A172 (cell line): ENCODE measurements around the gene SH3PXD2A. TPM values are rescaled to one million over a fixed set of nuclear protein-coding genes. Genes with fewer than 3 reads are reported as not detected.

Experiments used
- DNase-seq: peaks from one replicate; pipeline ENCODE4 v3.0.0-alpha.2; 2015; ENCODE audit warnings: low spot score
- total RNA-seq: library from RNA; depleted of rRNA; stranded (reverse); fragments of >200 nt; shearing (Covaris generic); gene quantifications from 2 replicates; pipeline ENCODE4 v1.2.3, GENCODE V29; 2014

The SH3PXD2A gene
- total RNA-seq, 1 experiment from 2014 or later, result 1.7 TPM

DNA sequence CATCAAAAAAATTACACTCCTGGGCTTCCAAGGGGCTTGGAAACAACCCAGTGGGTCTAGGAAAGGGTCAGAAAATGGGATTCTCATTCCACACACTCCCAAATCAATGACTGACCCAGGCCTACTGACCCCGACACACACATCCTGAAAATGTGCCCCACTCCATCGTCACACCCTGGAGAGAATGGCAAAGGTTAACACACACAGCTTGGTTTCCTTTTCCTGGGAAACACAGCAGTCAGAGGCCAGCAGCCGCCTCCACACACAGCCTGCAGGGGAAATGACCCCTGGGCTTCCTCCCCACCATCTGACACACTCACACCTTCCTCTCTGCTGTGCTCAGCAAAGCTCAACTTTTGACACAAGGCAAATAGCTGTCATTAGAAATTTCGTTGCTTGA lies 42.9 kb downstream of the SH3PXD2A start:
- no peak for DNase-seq

DNA sequence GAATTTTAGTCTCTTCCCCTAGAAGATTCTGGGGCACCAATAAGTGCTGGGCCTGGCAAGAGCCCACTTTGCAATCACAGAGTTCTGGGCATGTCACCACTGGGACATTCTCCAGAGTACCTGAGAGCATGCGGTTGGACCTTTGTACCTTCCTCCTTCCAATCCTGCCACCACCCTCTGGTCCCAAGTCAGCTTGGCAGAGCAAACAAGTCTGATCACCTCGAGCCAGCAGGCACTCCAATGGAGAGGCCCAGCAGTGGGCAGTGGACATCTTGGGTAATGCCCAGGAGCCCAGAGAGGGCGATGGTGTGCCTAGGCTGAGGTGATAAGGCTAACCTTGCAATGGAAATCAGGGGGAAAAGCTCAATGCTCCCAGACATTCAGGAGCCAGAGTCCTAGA lies 43.4 kb downstream of the SH3PXD2A start:
- DNase-seq, result no peak

DNA sequence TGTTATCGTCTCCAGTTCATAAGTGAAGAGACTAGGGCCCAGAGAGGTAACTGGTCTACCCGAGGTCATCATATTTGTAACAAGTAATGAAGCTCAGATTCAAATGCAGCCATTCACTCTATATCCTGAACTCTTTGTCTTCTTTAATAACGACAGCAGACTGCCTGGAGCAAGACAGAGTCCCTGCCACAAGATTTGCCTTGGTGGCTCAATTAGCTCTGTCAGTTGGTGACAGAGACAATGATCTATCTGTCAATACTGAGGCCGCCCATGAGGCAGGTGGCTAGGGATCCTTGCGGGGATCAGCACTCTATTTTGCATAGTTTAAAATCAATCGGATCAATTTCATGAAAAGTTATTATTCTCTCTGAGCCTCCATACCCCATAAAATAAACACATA lies 43.9 kb downstream of the SH3PXD2A start:
- DNase-seq, result no peak

DNA sequence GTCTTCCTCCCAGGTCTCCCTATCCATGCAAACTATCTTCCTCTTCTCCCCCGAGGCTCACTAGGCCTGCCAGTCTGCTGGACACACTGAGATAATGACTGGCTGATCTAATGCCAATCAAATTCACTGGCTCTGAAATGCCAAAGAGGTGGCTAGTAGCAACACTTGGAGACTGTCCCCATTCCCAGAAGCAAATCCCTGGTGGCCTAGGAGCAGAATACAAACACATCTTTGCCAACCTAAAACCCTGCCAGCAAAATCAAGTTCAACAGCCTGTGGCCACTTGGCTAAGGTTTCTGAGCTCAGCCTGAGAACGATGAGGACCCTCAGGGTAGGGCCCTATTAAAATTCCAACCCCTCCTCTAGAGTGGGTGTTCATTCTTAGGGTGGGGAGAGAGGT lies 46.6 kb downstream of the SH3PXD2A start:
- DNase-seq, result no peak

DNA sequence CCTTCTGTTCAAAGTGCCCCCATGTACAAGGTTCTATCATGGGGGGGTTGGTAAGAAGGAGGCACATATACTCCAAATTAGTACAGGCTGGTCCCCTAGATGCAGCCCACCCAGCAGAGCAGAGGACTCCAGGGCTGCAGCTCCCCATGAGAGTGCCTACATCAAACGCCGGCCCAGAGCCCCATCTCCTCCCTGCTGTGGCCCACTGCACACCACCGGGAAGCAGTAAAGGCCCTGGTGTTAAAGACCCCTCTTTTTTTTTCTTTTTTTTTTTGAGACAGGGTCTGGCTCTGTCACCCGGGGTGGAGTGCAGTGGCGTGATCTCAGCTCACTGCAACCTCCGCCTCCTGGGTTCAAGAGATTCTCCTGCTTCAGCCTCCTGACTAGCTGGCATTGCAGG lies 47.4 kb downstream of the SH3PXD2A start:
- no peak for DNase-seq

DNA sequence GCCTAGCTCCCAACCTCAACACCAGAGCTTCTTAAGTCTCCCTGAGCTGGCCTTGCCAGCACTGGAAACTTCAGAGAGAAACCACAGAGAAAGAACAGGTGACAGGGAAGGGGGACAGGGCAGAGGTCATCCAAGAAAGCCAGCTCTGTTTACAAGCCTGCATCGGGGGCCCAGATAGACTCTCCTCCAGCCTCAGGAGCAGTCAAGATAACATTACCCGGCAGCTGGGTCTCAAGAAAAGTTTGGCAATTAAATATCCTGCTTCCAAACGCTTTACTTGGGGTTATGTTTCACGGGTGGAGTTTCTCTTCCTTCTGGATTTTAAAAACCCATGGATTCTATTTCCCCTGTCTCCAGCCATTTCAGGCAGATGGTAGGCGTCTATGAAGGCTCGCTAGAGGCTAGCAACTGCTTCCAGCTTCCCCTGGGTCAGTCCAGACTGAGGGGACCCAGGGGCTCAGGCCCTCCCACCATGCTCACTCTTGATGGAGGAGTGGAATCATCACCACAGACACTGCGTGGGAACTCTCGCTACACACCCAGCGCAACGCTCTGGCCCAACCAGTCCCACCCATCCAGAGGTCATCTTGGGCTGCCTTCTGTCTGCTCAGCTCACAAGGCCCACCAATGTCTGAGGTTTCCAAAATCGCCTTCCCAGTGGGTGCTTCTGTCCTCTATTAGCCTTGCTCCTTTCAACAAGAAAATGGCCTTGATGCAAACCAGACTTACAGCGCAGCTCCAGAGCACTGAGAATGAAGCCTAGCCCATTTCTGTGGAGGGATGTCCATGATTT lies 48.8 kb downstream of the SH3PXD2A start:
- DNase-seq, result no peak

DNA sequence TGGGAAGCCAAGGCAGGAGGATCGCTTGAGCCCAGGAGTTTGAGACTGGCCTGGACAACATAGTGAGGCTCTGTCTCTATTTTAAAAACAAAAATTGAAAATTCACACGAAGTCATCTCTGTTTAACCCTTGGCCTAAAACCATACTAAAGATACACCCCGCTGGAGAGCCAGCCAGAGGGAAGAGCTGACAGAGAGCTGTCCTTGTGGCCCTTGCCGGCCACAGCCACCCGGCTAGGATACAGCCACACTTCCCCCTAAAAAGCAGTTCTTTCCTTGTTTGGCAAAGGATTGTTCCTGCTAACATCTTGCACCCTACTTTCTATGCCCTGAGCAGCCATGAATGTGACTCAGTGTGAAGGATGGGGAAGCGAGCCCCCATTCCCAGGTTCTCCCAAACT lies 49.6 kb downstream of the SH3PXD2A start:
- DNase-seq, result no peak

DNA sequence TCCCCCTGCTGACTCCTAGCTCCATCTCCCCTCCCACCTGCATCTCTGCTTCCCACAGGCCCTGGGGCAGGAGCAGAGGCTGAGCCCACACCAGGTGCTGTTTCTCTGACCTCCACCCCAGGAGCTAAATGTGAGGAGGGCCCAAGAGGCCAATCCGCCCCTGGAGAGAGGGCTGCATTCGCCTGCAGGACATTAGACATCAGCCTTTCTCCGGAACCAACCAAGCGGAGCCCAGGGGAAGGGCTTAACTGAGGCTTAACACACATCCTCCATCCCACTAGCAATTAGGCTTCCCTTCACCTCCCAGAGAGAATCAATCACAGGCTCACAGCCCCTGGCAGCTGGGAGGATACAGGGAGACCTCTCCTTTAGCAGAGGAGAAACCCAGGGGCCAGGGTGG lies 50.5 kb downstream of the SH3PXD2A start:
- DNase-seq, result no peak

DNA sequence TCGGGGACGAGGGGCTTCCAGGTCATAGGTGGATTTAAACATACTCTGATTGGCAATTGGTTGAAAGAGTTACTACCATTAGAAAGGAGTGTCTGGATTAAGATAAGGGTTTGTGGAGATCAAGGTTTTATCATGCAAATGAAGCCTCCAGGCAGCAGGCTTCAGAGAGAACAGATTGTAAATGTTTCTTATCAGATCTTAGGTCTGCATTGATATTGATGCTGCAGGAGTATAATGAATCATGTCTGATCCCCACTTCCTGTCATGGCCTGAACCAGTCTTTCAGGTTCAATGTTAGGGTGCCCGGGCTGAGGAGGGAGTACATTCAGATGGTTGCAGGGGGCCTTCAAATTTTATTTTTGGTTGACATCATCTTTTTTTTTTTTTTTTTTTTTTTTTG lies 51.4 kb downstream of the SH3PXD2A start:
- no peak for DNase-seq

DNA sequence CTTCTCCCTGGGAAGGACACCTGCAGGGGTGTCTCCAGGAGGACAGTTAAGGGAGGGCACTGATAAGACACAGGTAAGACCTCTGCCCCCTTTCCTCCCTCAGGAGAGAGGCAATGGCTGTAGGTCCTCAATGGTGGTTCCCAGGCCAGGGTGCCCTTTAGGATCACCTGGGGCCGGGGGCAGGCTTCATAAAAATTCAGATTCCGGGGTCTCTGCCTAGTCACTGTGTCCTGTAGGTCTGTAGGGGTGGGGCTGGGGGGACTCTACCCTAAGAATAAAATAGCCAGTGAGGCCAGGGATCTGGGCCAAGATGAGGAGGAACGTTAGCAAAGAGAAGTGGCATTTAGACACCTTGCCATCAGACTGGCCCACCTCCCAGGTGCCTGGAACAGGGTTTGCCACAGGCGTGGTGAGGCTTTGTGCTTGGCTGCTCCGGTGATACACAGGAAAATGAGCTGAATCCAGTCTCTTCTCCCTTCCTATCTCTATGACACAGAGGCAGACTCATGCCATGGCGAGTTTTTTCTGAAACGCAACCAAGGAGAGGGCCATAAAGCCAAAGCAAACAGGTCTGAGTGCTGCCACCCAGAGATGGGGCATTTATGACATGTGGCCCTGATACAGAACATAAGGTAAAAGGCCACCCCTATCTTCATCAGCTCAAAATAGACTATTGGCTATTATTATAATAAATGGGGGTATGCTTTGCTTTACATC lies 52.6 kb downstream of the SH3PXD2A start:
- DNase-seq, result no peak

DNA sequence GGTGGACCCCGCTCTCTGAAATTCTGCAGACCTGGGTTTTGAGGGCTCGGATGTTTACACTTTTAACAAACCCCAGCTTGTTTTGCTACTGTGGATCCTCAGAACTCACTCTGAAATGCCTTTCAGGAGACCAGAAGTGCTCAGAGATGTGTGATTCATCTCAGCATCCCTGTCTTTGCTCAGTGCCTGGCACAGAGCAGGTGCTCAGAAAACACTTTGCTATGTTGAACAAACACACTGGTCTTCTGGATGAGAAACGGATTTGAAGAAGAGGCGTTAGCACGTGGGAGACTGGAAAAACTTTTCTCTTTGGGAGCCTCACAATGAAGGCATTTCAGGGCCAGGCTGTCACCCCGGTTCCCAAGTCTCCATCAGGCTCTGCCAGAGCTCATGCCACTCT lies 53.3 kb downstream of the SH3PXD2A start:
- DNase-seq, result no peak

DNA sequence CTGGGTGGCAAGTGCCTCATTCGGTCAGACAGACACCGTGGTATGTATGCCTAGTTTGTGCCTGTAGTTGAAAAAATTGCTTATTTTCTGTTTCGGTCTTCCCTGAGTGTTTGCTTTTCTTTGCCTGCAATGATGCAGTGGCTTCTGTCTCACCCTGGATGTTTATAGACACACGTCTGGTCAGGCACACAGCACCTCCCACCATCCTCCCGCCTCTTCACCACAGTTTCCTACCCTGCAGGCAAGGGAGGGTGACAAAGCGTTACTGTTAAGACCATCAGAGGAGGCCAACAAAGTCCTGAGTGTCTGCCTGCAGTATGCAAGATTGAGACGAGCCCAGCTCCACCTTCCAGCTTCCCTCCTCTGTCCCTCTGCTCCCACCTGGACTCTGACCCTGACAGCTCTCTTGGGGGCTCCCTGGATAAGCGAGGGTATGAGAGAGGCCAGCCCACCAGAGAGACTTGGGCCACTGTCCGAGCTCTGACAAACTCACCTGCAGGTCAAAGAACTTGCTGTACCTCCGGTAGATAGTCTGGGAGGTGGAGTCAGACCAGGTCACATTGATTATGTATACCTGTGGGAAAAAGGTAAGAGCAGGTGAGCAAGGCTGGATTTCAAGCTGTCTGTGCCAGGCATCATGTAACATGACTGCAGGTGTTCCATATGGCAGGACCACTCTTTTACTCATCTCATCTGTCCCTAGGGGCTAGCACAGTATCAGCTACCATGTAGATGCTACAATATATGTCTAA lies 54.4 kb downstream of the SH3PXD2A start:
- DNase-seq, result no peak

DNA sequence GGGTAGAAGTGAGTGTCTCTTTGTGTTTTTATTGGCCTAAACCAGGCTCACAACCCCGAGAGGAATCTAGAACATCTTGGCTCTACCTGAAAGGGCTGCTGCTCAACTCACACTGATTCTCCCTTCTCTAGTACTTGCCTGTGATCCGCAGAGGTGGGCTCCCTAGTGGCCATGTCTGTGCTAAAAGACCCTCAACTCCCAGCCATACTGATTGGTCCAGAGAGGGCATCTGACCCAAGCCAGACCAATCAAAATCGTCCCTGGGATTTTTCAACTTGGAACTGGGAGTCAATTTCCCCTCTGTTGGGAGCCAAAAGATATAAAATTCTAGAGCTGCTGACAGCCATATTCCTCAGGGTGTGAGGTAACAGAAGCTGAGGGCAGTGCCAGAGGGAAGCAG lies 55.3 kb downstream of the SH3PXD2A start:
- DNase-seq, result no peak

DNA sequence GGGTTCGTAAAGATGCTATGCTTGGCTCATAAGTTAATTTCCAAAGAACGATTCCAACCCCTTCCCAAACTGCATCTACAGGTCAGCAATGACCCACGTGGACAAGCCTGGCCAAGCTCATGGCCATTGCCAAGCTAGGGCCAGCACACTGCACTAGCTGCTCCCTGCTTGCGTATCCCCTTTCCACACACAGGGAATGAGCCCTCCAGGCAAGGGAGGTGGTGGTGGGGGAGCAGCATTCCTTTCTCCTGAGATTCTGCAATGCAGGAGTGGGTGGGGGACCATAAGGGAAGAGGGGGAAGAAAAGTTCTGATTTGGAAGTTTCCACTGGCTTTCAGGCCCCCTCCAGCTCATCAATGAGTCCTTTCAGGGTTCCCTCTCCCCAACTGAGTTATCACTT lies 56.0 kb downstream of the SH3PXD2A start:
- no peak for DNase-seq

DNA sequence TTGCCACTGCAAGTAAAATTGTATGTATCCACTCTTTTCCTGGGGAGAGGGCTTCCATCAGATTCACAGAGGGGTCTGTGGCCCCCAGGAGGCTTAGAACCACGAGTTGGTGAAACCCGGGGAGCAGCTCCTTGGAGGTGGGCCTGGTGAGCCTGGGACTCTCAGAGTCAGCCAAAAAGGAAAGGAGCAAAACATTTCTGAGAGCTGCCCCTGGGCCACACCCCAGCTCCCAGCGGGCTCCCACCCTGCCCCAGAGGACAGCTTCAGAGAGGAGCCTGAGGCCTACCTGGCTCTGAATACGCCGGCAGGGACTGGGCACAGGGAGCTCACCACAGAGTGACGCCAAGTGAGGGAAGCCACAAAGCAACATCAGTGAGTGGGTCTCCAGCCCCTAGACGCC lies 56.9 kb downstream of the SH3PXD2A start:
- DNase-seq, result no peak

DNA sequence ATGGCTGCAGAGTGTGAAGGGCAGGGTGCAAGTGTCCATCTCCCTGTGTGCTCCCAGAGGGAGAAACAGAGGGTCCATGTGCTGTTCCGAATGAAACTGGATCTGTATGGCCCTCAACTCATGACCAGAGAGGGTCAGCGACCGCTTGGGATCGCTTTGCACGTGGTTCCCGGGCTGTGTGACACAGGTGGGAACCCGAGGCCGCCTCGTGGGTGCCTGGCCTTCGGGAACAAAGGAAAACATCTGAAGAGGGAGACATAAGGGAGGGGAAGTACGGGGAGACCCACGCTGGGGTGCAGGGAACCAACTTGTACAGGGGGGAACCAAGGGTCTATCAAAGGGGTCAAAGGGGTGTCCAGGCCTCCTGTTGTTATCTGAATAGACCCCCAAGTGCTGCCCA lies 57.5 kb downstream of the SH3PXD2A start:
- no peak for DNase-seq

DNA sequence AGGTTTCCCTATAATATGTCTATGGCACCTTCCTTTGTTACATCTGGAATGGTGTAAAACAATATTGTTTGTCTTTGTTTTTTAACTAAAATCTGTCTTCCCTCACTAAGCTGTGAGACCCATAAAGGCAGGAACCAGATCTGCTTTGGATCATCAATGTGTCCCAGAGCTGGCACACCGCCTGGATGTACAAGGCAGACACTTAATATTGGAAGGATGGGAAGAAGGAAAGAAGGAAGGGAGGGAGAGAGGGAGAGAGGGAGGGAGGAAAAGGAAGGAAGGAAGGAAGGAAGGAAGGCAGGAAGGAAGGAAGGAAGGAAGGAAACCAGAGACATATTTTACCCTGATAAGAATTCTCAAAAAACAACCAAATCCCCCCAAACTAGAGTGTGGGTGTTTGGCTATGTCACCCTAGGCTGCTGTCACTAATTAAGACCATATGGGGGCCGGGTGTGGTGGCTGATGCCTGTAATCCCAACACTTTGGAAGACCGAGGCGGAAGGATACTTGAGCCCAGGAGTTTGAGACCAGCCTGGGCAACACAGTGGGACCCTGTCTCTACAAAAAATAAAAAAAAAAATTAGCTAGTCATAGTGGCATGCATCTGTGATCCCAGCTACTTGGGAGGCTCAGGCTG lies 59.6 kb downstream of the SH3PXD2A start:
- DNase-seq, result no peak

DNA sequence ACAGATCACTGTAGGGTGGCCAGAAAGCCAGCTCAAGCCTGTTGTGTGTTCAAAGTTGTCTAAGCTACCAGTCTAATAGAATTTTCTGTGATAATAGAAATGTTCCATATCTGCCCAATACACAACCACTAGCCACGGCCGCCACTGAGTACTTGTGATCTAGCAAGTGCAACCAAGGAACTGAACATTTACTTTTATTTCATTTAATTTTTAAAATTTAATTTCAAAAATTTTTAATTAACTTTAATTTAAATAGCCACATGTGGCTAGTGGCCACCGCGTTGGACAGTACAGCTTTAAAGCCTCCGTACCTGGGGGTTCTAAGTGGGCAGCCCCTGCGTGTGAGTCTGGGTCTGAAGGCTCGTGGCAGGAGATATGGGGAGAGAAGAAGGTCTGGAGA lies 60.4 kb downstream of the SH3PXD2A start:
- no peak for DNase-seq

DNA sequence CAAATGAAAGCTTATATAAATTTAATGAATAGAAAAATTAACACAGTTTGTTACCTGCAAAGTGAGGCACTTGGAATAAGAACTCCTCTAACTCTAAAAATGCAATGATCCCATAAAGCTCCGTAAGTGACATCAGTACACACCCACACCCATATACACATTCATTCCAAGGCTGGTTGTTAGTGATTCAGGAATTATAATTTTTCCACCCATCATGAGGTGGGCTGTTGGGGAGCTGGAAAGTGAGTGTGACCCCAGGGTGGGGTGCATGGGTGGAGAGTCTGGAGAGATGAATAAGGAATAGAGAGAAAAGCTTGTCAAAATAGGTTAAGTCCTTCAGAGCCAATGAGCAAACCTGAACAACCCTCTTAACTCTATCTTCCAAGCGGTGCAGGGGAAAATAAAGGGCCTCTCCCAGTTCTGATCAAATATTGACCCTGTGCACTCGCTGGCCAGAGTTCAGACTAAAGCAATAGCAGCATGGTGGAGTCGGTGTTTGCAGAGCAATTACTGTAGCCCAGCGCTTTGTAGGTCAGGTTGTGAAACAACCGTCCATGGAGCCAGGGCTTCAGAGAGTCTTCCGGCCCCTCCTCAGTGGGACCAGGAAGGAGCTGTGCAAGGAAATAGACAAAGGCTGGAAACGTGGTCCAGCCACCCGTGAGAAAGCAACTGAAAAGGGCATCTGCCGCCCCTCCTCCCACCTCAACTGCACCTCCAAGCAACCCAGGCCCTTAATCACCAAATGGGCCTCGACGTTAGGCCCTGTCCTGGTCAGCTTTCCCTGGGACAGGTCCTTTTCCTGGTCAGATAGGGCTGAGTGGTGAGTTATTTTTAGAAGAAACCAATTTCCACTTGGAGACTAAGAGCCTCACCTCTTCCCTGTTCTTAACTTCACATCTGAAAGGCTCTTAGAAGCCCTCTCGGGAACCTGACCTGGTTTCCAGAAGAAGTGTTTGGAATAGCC lies 61.2 kb downstream of the SH3PXD2A start:
- DNase-seq, result no peak

DNA sequence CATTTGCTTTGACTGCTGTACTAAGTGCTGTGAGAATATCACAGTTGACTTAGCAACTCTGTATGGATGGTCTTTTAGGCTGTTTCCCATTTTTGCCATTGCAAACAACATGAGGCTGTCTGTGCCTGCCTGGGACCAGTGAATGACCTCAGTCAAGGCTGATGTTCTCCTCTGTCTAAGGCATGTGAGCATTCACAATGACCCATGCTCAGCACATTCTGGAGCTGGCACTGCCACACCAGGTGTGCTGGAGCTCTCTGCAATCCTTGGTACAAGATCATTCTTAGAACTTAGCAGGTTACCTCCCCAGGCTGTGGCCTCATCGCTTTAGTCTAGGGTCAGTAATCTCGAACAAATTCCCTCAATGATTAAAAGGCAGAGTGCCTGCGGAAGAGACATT lies 61.9 kb downstream of the SH3PXD2A start:
- no peak for DNase-seq

DNA sequence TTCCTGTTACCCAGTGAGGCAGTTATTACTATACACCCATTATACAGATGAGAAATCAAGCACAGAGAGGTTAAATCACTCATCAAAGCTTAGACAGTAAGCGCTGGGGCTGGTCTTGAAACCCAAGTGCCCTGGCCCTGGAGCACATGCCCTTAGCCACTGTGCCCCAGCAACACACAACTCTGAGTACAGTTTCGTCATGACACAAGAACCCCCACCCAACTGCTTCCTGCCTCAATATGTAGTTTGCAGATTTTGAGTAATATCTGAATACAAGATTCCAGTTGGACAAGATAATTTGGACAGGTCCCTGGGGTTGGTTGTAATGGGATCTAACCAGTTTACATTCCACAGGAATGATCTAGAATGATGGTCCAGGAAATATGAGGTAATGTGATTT lies 62.8 kb downstream of the SH3PXD2A start:
- no peak for DNase-seq
